IMR-90 (cell line): ENCODE measurements around the gene ATG101. TPM values are rescaled to one million over a fixed set of nuclear protein-coding genes. Genes with fewer than 3 reads are reported as not detected.
A peak's percentile ranks its signal among the peaks of the same experiment; 100 is the strongest.

Experiments used
- ATAC-seq: fragments of 200-7000 bp; cut with Tn5 transposase; 2 replicates; pipeline ENCODE4 v1.9.1; 2020; ENCODE audit warnings: low read depth, mild to moderate bottlenecking, moderate library complexity
- BruUV-seq: library from RNA; stranded (reverse); fragments of 400-500 nt; replicated peaks from 2 replicates; lab custom pipeline; 2021; lab: Mats Ljungman, UMichigan
- CTCF ChIA-PET: fragments of 300-600 bp; formaldehyde crosslinking; extraction: SDS; loops from one replicate; lab custom pipeline; 2021; ENCODE audit warnings: antibody characterized with exemption; lab: Yijun Ruan, JAX
- POLR2A ChIA-PET: fragments of 300-600 bp; sonication (Branson Sonifier 250); formaldehyde crosslinking; loops from one replicate; lab custom pipeline; 2022; ENCODE audit warnings: antibody characterized with exemption; ENCODE audit not compliant: unreplicated experiment; lab: Charles Lee
- DNase-seq: peaks from one replicate; pipeline ENCODE4 v3.0.0; 2013
- H2AFZ ChIP-seq: replicated peaks from 2 replicates; pipeline ENCODE3; 2013; ENCODE audit warnings: low read length, mild to moderate bottlenecking; ENCODE audit not compliant: poor library complexity
- H2AK5ac ChIP-seq: 2 replicates; pipeline ENCODE4 v1.6.1; 2013; ENCODE audit warnings: low read depth, low read length, inconsistent platforms
- H2AK9ac ChIP-seq: replicated peaks from 2 replicates; pipeline ENCODE3; 2013; ENCODE audit warnings: mild to moderate bottlenecking, low read depth, low read length, moderate library complexity; ENCODE audit not compliant: poor library complexity
- H2BK120ac ChIP-seq: 2 replicates; pipeline ENCODE4 v1.6.1; 2013; ENCODE audit warnings: low read depth, low read length, inconsistent platforms
- H2BK15ac ChIP-seq: 3 replicates; pipeline ENCODE4 v1.6.1; 2013; ENCODE audit warnings: low read depth, low read length, inconsistent platforms
- H2BK20ac ChIP-seq: 2 replicates; pipeline ENCODE4 v1.6.1; 2013; ENCODE audit warnings: low read depth, mild to moderate bottlenecking, inconsistent platforms, low read length, moderate library complexity
- H2BK5ac ChIP-seq: 2 replicates; pipeline ENCODE4 v1.6.1; 2013; ENCODE audit warnings: mild to moderate bottlenecking, low read depth, low read length, inconsistent platforms; ENCODE audit not compliant: poor library complexity, severe bottlenecking
- H3K14ac ChIP-seq: replicated peaks from 2 replicates; pipeline ENCODE4 v1.6.1; 2013; ENCODE audit warnings: low read depth, low read length, inconsistent platforms
- H3K18ac ChIP-seq: 2 replicates; pipeline ENCODE4 v1.6.1; 2013; ENCODE audit warnings: low read depth, low read length, control low read depth
- H3K23ac ChIP-seq: 2 replicates; pipeline ENCODE4 v1.6.1; 2013; ENCODE audit warnings: low read depth, low read length, inconsistent platforms
- H3K27ac ChIP-seq: 2 replicates; pipeline ENCODE4 v1.5.1; 2013; ENCODE audit warnings: mild to moderate bottlenecking, control low read depth, low read length; ENCODE audit not compliant: insufficient read depth
- H3K27me3 ChIP-seq: 2 replicates; pipeline ENCODE4 v1.6.1; 2013; ENCODE audit warnings: low read length; ENCODE audit not compliant: control insufficient read depth, insufficient read depth
- H3K36me3 ChIP-seq: 2 replicates; pipeline ENCODE4 v1.6.1; 2013; ENCODE audit warnings: low read length, mixed read lengths; ENCODE audit not compliant: control insufficient read depth, insufficient read depth
- H3K4ac ChIP-seq: 2 replicates; pipeline ENCODE4 v1.6.1; 2013; ENCODE audit warnings: low read depth, low read length, inconsistent platforms
- H3K4me1 ChIP-seq: 2 replicates; pipeline ENCODE4 v1.6.1; 2013; ENCODE audit warnings: low read length, mixed read lengths; ENCODE audit not compliant: control insufficient read depth, insufficient read depth
- H3K4me2 ChIP-seq: 2 replicates; pipeline ENCODE4 v1.6.1; 2013; ENCODE audit warnings: low read depth, mild to moderate bottlenecking, control low read depth, low read length, moderate library complexity
- H3K4me3 ChIP-seq: 2 replicates; pipeline ENCODE4 v1.5.1; 2013; ENCODE audit warnings: low read depth, mild to moderate bottlenecking, control low read depth, low read length, moderate library complexity; ENCODE audit not compliant: insufficient read depth
- H3K56ac ChIP-seq: 2 replicates; pipeline ENCODE4 v1.6.1; 2013; ENCODE audit warnings: low read length, inconsistent platforms; ENCODE audit not compliant: insufficient read depth; ENCODE audit errors: extremely low read depth
- H3K79me1 ChIP-seq, 2 experiments: 2 replicates each; pipeline ENCODE4 v1.6.1; 2013; ENCODE audit warnings: low read length in 2 of 2, inconsistent platforms in 1 of 2, low read depth in 1 of 2
- H3K9ac ChIP-seq: 2 replicates; pipeline ENCODE4 v1.6.1; 2013; ENCODE audit warnings: low read depth, low read length, control low read depth
- H3K9me1 ChIP-seq: 2 replicates; pipeline ENCODE4 v1.6.1; 2013; ENCODE audit warnings: low read length, inconsistent platforms; ENCODE audit not compliant: insufficient read depth
- H3K9me3 ChIP-seq: 2 replicates; pipeline ENCODE4 v1.6.1; 2013; ENCODE audit warnings: low read length; ENCODE audit not compliant: control insufficient read depth, insufficient read depth
- H4K20me1 ChIP-seq: 2 replicates; pipeline ENCODE4 v1.6.1; 2013; ENCODE audit warnings: low read length, inconsistent platforms; ENCODE audit not compliant: insufficient read depth
- H4K5ac ChIP-seq: 2 replicates; pipeline ENCODE4 v1.6.1; 2013; ENCODE audit warnings: mild to moderate bottlenecking, low read depth, low read length, control low read depth
- H4K8ac ChIP-seq, 2 experiments: 2 replicates each; pipeline ENCODE4 v1.6.1; 2013; ENCODE audit warnings: low read depth in 2 of 2, low read length in 2 of 2, control low read depth in 1 of 2, inconsistent platforms in 1 of 2
- H4K91ac ChIP-seq: 2 replicates; pipeline ENCODE4 v1.6.1; 2013; ENCODE audit warnings: low read depth, low read length, inconsistent platforms; ENCODE audit not compliant: insufficient read depth
- BHLHE40 ChIP-seq: fragments of 150-350 bp; IDR thresholded peaks from 2 replicates; pipeline ENCODE4 v1.6.1; 2016; ENCODE audit warnings: mild to moderate bottlenecking, low read depth, low read length
- CHD1 ChIP-seq: IDR thresholded peaks from 2 replicates; pipeline ENCODE4 v1.6.1; 2012; ENCODE audit warnings: low read depth, low read length, improper control_type of control experiment
- MAZ ChIP-seq: IDR thresholded peaks from 2 replicates; pipeline ENCODE4 v1.6.1; 2012; ENCODE audit warnings: low read depth, mild to moderate bottlenecking, low read length, improper control_type of control experiment, moderate library complexity, borderline replicate concordance
- MXI1 ChIP-seq: IDR thresholded peaks from 2 replicates; pipeline ENCODE4 v1.6.1; 2012; ENCODE audit warnings: low read depth, mild to moderate bottlenecking, low read length, moderate library complexity, borderline replicate concordance
- NFE2L2 ChIP-seq: fragments of 150-350 bp; IDR thresholded peaks from 2 replicates; pipeline ENCODE4 v1.6.1; 2016; ENCODE audit warnings: low read depth, mild to moderate bottlenecking, low read length
- POLR2A ChIP-seq: IDR thresholded peaks from 2 replicates; pipeline ENCODE4 v1.6.1; 2012; ENCODE audit warnings: mild to moderate bottlenecking, low read depth, low read length
- RAD21 ChIP-seq: IDR thresholded peaks from 2 replicates; pipeline ENCODE4 v1.6.1; 2012; ENCODE audit warnings: low read length, improper control_type of control experiment
- RCOR1 ChIP-seq: IDR thresholded peaks from 2 replicates; pipeline ENCODE4 v1.6.1; 2012; ENCODE audit warnings: mild to moderate bottlenecking, low read length, improper control_type of control experiment; ENCODE audit not compliant: insufficient replicate concordance
- RFX5 ChIP-seq: IDR thresholded peaks from 2 replicates; pipeline ENCODE4 v1.8.0; 2012; ENCODE audit warnings: low read depth, mild to moderate bottlenecking, low read length, moderate library complexity
- SMC3 ChIP-seq: fragments of 150-350 bp; IDR thresholded peaks from 2 replicates; pipeline ENCODE4 v1.6.1; 2016; ENCODE audit warnings: low read depth, mild to moderate bottlenecking, antibody characterized with exemption, low read length, moderate library complexity
- WGBS, 2 experiments: methylation state at CpG; one replicate each; pipeline versions ENCODE4 v1.1.5 to v1.1.7; 2013; ENCODE audit warnings: missing lambda C conversion rate in 2 of 2; ENCODE audit not compliant: insufficient read length in 1 of 2; ENCODE audit errors: extremely low coverage in 2 of 2; 5-methylcytosine and 5-hydroxymethylcytosine counted together
- dilution Hi-C: fragments of 300-500 bp; cut with HindIII; formaldehyde crosslinking; loops from one replicate; pipeline ENCODE4 v1.14.3; 2018; ENCODE audit warnings: low sequenced_read_pairs; ENCODE audit not compliant: unreplicated experiment
- in situ Hi-C: fragments of 300-500 bp; cut with MboI; formaldehyde crosslinking; loops from 3 replicates; pipeline ENCODE4 v1.14.3; 2019; ENCODE audit warnings: low sequenced_read_pairs, inconsistent platforms, mixed read lengths
- intact Hi-C: fragments of 100-400 bp; cut with micrococcal nuclease; formaldehyde crosslinking; loops from 2 replicates; pipeline ENCODE4 v1.10.0; 2022
- polyA plus RNA-seq, 3 experiments: library from polyadenylated mRNA; depleted of rRNA; stranded (reverse); fragments of >200 nt; gene quantifications; 2 replicates each; pipeline ENCODE4 v1.2.3, GENCODE V29; 2012; ENCODE audit warnings: low replicate concordance in 1 of 3
- total RNA-seq: library from RNA; depleted of rRNA; stranded (reverse); fragments of >200 nt; gene quantifications from 2 replicates; pipeline ENCODE4 v1.2.3, GENCODE V29; 2012
- TF ChIP-seq, protein P1 (sequence below): fragments of 150-350 bp; IDR thresholded peaks from 2 replicates; pipeline ENCODE4 v1.6.1; 2016; ENCODE audit warnings: low read depth, mild to moderate bottlenecking, low read length, moderate library complexity, borderline replicate concordance
- TF ChIP-seq, protein P2 (sequence below): fragments of 150-350 bp; IDR thresholded peaks from 2 replicates; pipeline ENCODE4 v1.6.1; 2017; ENCODE audit warnings: mild to moderate bottlenecking, antibody characterized with exemption, low read length, low read depth

ATG101 gene
- total and polyA plus RNA-seq, 2 of the 4 experiments (the other 2 are of a cell fraction), result 93.9 to 167 TPM

DNA sequence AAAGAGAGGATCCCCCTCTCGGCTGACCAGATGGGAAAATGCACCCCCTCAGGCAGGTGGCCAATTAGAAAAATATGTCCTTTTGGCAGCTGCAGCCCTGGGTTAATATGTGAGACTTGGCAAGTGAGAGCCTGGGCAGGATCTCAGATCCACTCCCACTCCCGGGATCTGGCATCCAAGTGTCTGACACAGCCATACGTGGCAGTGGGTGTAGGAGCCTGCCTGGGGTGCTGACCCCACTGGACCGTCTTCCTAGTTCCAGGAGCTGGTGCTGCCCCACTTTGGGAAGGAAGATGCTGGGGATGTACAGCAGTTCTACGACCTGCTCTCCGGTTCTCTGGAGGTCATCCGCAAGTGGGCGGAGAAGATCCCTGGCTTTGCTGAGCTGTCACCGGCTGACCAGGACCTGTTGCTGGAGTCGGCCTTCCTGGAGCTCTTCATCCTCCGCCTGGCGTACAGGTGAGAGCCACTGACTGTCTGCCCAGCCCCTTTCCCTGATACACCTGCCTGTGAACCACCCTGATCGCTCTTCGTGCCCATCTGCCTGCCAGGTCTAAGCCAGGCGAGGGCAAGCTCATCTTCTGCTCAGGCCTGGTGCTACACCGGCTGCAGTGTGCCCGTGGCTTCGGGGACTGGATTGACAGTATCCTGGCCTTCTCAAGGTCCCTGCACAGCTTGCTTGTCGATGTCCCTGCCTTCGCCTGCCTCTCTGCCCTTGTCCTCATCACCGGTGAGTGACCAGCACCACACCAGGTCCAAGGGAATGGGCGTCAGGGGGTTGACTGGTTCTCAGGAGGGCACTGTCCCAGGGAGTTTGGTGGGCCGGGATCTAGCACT lies 12.8 kb upstream of the ATG101 start:
- Histone ChIP-seq H4K8ac (no peak overlapping the region), H2BK5ac (no peak overlapping the region), H2AFZ (no peak overlapping the region), H3K27ac (no peak overlapping the region), H2AK5ac (no peak overlapping the region), H3K79me1 (peaks cover 0 to 37% of the 10 kb centered on the region in 2 experiments; a peak in 2 of 4 replicates), H4K20me1 (peaks cover 38% of the 10 kb centered on the region), H2AK9ac (peak overlapping the region; percentile 40), H3K9me3 (no peaks in the 10 kb centered on the region), H2BK120ac (no peak overlapping the region), H3K14ac (no peak overlapping the region), H4K5ac (no peak overlapping the region), H3K18ac (no peak overlapping the region), H2BK20ac (no peak overlapping the region), H3K56ac (no peak overlapping the region), H4K91ac (no peak overlapping the region), H3K9me1 (peaks cover 6% of the 10 kb centered on the region; the same call in 1 of the 2 replicates), H3K9ac (no peak overlapping the region), H3K4me1 (peaks cover 11% of the 10 kb centered on the region), H3K4me3 (no peak overlapping the region), H3K4ac (no peak overlapping the region), H3K27me3 (no peaks in the 10 kb centered on the region), H3K23ac (no peak overlapping the region), H2BK15ac (no peak overlapping the region), H3K36me3 (peaks cover 46% of the 10 kb centered on the region), H3K4me2 (no peak overlapping the region)
- CTCF ChIA-PET, result no interaction called here
- TF ChIP-seq RCOR1 (no peak), BHLHE40 (0 out of 2 replicates have a peak, but pooled peaks have one; percentile 1), MXI1 (no peak), RAD21 (no peak), NFE2L2 (0 out of 2 replicates have a peak, but pooled peaks have one; percentile 1), POLR2A (peak; percentile 24), MAZ (no peak; the same call in 1 of the 2 replicates), SMC3 (no peak), RFX5 (no peak), CHD1 (peak; percentile 66; the same call in 1 of the 2 replicates)
- TF ChIP-seq, protein P1, sequence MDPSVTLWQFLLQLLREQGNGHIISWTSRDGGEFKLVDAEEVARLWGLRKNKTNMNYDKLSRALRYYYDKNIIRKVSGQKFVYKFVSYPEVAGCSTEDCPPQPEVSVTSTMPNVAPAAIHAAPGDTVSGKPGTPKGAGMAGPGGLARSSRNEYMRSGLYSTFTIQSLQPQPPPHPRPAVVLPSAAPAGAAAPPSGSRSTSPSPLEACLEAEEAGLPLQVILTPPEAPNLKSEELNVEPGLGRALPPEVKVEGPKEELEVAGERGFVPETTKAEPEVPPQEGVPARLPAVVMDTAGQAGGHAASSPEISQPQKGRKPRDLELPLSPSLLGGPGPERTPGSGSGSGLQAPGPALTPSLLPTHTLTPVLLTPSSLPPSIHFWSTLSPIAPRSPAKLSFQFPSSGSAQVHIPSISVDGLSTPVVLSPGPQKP, result no peak
- TF ChIP-seq, protein P2, sequence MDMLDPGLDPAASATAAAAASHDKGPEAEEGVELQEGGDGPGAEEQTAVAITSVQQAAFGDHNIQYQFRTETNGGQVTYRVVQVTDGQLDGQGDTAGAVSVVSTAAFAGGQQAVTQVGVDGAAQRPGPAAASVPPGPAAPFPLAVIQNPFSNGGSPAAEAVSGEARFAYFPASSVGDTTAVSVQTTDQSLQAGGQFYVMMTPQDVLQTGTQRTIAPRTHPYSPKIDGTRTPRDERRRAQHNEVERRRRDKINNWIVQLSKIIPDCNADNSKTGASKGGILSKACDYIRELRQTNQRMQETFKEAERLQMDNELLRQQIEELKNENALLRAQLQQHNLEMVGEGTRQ, result peak; percentile 23
- DNase-seq (peak; percentile 54), ATAC-seq (no peak)
- 90% methylated on average over 14 of the region's 23 CpGs; no CpG with 5 or more reads in 1 of the 2 experiments for WGBS, 2 experiments
- dilution Hi-C loops, result no loop called here
- POLR2A ChIA-PET, result no interaction called here
- in situ Hi-C loops, result no loop called here
- intact Hi-C loops, result no loop called here
- BruUV-seq, result no TSS peak
